Measurements from ENCODE around the gene CALM1.

- TF ChIP-seq CTCF (IDR thresholded peaks at IDR 0.05; ENCODE audit: extremely low read depth in 1 of 2, insufficient read depth in 1 of 2, low read depth in 1 of 2, low read length in 2 of 2) (no peak), POLR2A (IDR thresholded peaks at IDR 0.05; ENCODE audit: low read depth, low read length) (no peak), POLR2AphosphoS5 (IDR thresholded peaks at IDR 0.05; ENCODE audit: insufficient read depth, low read depth, low read length) (no peak), GATA2 (IDR thresholded peaks at IDR 0.05; ENCODE audit: insufficient read depth, insufficient read length, low read depth, low read length) (no peak), JUN (IDR thresholded peaks at IDR 0.05; ENCODE audit: borderline replicate concordance, insufficient read depth, insufficient read length, low read depth) (no peak), MAX (IDR thresholded peaks at IDR 0.05; ENCODE audit: insufficient read depth, insufficient read length) (no peak)
These were observed 2.2 kb downstream of the CALM1 start for GRCh38 chr14:90398841-90399540.
